Measurements from ENCODE around the gene SYNPO2L.

DNA sequence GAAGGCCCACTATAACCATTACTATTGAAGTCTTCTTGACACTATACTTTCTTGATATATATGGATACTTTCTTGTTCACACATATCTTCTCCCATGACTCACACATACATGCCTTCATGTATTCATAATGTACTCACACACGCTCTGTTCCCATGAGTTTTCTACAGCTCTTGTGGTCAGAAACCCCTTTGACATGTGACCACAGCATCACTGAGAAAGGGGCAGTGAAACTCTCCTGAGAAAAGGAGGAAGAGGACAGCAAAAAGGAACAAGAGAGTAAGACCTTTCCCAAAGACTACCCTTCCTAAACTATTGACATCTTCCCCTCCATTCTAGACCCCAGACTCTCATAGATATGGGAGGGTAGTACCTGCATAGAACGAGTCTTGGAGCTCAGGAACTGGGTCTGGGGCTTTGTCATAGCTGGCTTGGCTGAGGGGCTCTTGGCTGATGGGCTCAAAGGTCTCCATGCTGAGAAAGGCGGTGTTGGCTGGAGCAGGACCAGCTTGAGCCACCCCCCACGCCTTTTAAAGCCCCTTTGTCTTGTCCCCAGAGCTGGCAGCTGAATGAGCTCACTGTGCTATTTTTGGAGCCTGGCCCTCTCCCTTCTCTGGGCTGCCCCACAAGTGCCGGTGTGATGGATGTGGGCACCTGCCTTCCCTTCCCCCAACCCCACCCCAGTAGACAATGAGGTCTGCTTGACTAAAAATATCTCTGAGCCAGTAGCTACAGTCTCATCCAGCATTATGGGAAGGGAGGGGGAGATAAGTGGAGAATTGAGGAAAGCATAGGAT is 5.1 kb downstream of the SYNPO2L start:
- TF ChIP-seq, protein P1, sequence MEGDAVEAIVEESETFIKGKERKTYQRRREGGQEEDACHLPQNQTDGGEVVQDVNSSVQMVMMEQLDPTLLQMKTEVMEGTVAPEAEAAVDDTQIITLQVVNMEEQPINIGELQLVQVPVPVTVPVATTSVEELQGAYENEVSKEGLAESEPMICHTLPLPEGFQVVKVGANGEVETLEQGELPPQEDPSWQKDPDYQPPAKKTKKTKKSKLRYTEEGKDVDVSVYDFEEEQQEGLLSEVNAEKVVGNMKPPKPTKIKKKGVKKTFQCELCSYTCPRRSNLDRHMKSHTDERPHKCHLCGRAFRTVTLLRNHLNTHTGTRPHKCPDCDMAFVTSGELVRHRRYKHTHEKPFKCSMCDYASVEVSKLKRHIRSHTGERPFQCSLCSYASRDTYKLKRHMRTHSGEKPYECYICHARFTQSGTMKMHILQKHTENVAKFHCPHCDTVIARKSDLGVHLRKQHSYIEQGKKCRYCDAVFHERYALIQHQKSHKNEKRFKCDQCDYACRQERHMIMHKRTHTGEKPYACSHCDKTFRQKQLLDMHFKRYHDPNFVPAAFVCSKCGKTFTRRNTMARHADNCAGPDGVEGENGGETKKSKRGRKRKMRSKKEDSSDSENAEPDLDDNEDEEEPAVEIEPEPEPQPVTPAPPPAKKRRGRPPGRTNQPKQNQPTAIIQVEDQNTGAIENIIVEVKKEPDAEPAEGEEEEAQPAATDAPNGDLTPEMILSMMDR (IDR thresholded peaks at IDR 0.05), result no peak
- TF ChIP-seq POLR2A (IDR thresholded peaks at IDR 0.05), result no peak
- no peak for TF ChIP-seq POLR2AphosphoS5 (IDR thresholded peaks at IDR 0.05)
- no peak for TF ChIP-seq EP300 (IDR thresholded peaks at IDR 0.05)
